K562 (cell line): ENCODE data around the gene NUDT14. TPM values are rescaled to one million over a fixed set of nuclear protein-coding genes. Genes with fewer than 3 reads are reported as not detected.

ENCODE experiments used
- ATAC-seq: fragments of 200-7000 bp; cut with Tn5 transposase; 3 replicates; pipeline ENCODE4 v1.9.1; 2020; ENCODE audit warnings: moderate library complexity
- BruUV-seq: library from RNA; stranded (reverse); fragments of 400-500 nt; replicated peaks from 2 replicates; lab custom pipeline; 2021; lab: Mats Ljungman, UMichigan
- CTCF ChIA-PET: fragments of 300-600 bp; formaldehyde crosslinking; extraction: SDS; loops from one replicate; lab custom pipeline; 2021; ENCODE audit warnings: low intra/inter-chr PET ratio; lab: Yijun Ruan, JAX
- POLR2A ChIA-PET: fragments of 300-600, 350-650 bp; sonication (Branson Sonifier 250); formaldehyde crosslinking; extraction: SDS; loops from one replicate; lab custom pipeline; 2021; ENCODE audit warnings: antibody characterized with exemption, inconsistent platforms; lab: Yijun Ruan, JAX
- DNase-seq, 4 experiments: peaks; one replicate each; pipeline versions ENCODE4 v3.0.0 to v3.0.0-alpha.2; 2011 to 2018; ENCODE audit warnings: low spot score in 3 of 4, mixed read lengths in 3 of 4; ENCODE audit errors: extremely low read depth in 1 of 4
- FAIRE-seq: peaks from 2 replicates; lab custom pipeline; 2011; peaks lifted over from hg19 to GRCh38; lab: Jason Lieb, UNC
- H2AFZ ChIP-seq: 2 replicates; pipeline ENCODE4 v1.6.0; 2011; ENCODE audit warnings: low read depth, low read length, control low read depth, inconsistent platforms
- H3K27ac ChIP-seq: fragments of 200-600 bp; 3 replicates; pipeline ENCODE4 v1.8.0; 2011; ENCODE audit warnings: low read depth, mild to moderate bottlenecking, control low read depth, inconsistent platforms, low read length, moderate library complexity, mixed read lengths; ENCODE audit errors: extremely low read depth
- H3K27me3 ChIP-seq, 2 experiments: fragments of 300-600 bp in 1 of 2; 2 replicates in 1 of 2; 3 replicates in 1 of 2; pipeline versions ENCODE4 v1.6.0 to v1.8.0; 2011; ENCODE audit warnings: inconsistent platforms in 2 of 2, low read length in 2 of 2, mild to moderate bottlenecking in 1 of 2, mixed read lengths in 1 of 2, moderate library complexity in 1 of 2; ENCODE audit not compliant: control insufficient read depth in 2 of 2, insufficient read depth in 2 of 2
- H3K36me3 ChIP-seq: fragments of 300-600 bp; 3 replicates; pipeline ENCODE4 v1.8.0; 2011; ENCODE audit warnings: mild to moderate bottlenecking, low read length, inconsistent platforms; ENCODE audit not compliant: control insufficient read depth, insufficient read depth
- H3K4me1 ChIP-seq, 2 experiments: fragments of 200-600 bp in 1 of 2; replicated peaks in 1 of 2; 2 replicates in 1 of 2; 3 replicates in 1 of 2; pipeline versions ENCODE4 v1.5.1 to v1.8.0; 2011; ENCODE audit warnings: inconsistent platforms in 2 of 2, low read length in 2 of 2, mild to moderate bottlenecking in 1 of 2, mixed read lengths in 1 of 2, moderate library complexity in 1 of 2; ENCODE audit not compliant: control insufficient read depth in 2 of 2, insufficient read depth in 2 of 2
- H3K4me2 ChIP-seq: 2 replicates; pipeline ENCODE4 v1.6.1; 2011; ENCODE audit warnings: low read length, control low read depth, inconsistent platforms, mixed read lengths; ENCODE audit not compliant: insufficient read depth
- H3K4me3 ChIP-seq: fragments of 200-600 bp; sonication (generic), shearing (Covaris generic); 2 replicates; pipeline ENCODE4 v1.5.1; 2016; ENCODE audit warnings: control low read depth, inconsistent platforms
- H3K79me2 ChIP-seq: fragments of 200-600 bp; 3 replicates; pipeline ENCODE4 v1.8.0; 2011; ENCODE audit warnings: low read length, inconsistent platforms; ENCODE audit not compliant: control insufficient read depth, insufficient read depth
- H3K9ac ChIP-seq, 2 experiments: 2 replicates each; pipeline versions ENCODE4 v1.6.0 to v1.6.1; 2011; ENCODE audit warnings: low read depth in 2 of 2, low read length in 2 of 2, control low read depth in 1 of 2, inconsistent platforms in 1 of 2, mild to moderate bottlenecking in 1 of 2, mixed read lengths in 1 of 2; ENCODE audit not compliant: insufficient read depth in 1 of 2
- H3K9me1 ChIP-seq: one replicate; pipeline ENCODE4 v1.6.0; 2011; ENCODE audit warnings: inconsistent platforms, mild to moderate bottlenecking, low read length, moderate library complexity; ENCODE audit not compliant: control insufficient read depth, insufficient read depth
- H3K9me3 ChIP-seq: replicated peaks from 2 replicates; pipeline ENCODE4 v1.5.1; 2011; ENCODE audit warnings: low read depth, low read length, inconsistent platforms; ENCODE audit not compliant: control insufficient read depth, insufficient read depth
- H4K20me1 ChIP-seq: replicated peaks from 2 replicates; pipeline ENCODE4 v1.6.1; 2011; ENCODE audit warnings: low read length, inconsistent platforms, mixed read lengths; ENCODE audit not compliant: control insufficient read depth, insufficient read depth
- ELF4 ChIP-seq: fragments of 450-650 bp; formaldehyde crosslinking; IDR thresholded peaks from 2 replicates; pipeline ENCODE4 v1.4.0; 2022; ENCODE audit warnings: missing genetic modification characterization
- KDM2B ChIP-seq: fragments of 250-450 bp; sonication (Bioruptor Pico); IDR thresholded peaks from 2 replicates; pipeline ENCODE4 v1.8.0; 2021; ENCODE audit warnings: mild to moderate bottlenecking, moderate library complexity
- RBM14 ChIP-seq: fragments of 200-400 bp; formaldehyde crosslinking; IDR thresholded peaks from 2 replicates; pipeline ENCODE4 v1.6.1; 2018; ENCODE audit warnings: low read depth, mild to moderate bottlenecking, low read length, moderate library complexity, borderline replicate concordance; ENCODE audit not compliant: insufficient read depth
- WGBS: fragments of 100-300 bp; shearing (Covaris generic); methylation state at CpG from one replicate; pipeline ENCODE4 v1.1.6; 2016; ENCODE audit warnings: low coverage, mixed read lengths; ENCODE audit not compliant: insufficient coverage; ENCODE audit errors: missing lambda C conversion rate; 5-methylcytosine and 5-hydroxymethylcytosine counted together
- in situ Hi-C: fragments of 300-500 bp; cut with MboI; formaldehyde crosslinking; loops from 4 replicates; pipeline ENCODE4 v1.15.0; 2018; ENCODE audit warnings: inconsistent platforms, mixed read lengths
- intact Hi-C: fragments of 100-400 bp; cut with micrococcal nuclease; formaldehyde crosslinking; loops from 2 replicates; pipeline ENCODE4 v1.14.2; 2022
- polyA plus RNA-seq, 8 experiments: library from polyadenylated mRNA; depleted of rRNA in 4 of 8; stranded (reverse) in 5 of 8; unstranded in 3 of 8; fragments of >200 nt; fragmentation: Nextera tagmentation in 2 of 8; fragmentation: Illumina TruSeq in 1 of 8; extraction: Ambion mirVana in 2 of 8; extraction: Trizol in 1 of 8; gene quantifications; 2 replicates each; pipeline versions ENCODE4 v1.2.1 to v1.2.3, GENCODE V29; 2011 to 2014; ENCODE audit warnings: inconsistent platforms in 1 of 8, missing spikeins in 1 of 8
- total RNA-seq, 7 experiments: library from RNA; depleted of rRNA in 6 of 7; stranded (reverse); fragments of >200 nt in 6 of 7; fragmentation: Illumina TruSeq in 2 of 7; extraction: Trizol in 2 of 7; gene quantifications; 2 replicates each; pipeline versions ENCODE4 v1.2.1 to v1.2.3, GENCODE V29; 2011 to 2021; ENCODE audit warnings: low replicate concordance in 1 of 7
- TF ChIP-seq, protein P1 (sequence below): IDR thresholded peaks from 2 replicates; pipeline ENCODE4 v1.6.1; 2011; ENCODE audit warnings: borderline replicate concordance, low read depth, mild to moderate bottlenecking, moderate library complexity, low read length; ENCODE audit not compliant: insufficient read depth, poor library complexity, severe bottlenecking

Gene NUDT14
- total and polyA plus RNA-seq, 9 of the 15 experiments (the other 6 are each of a cell fraction or from before 2014, with no cell fraction given): 0.14 to 16.3 (median 8.2) TPM

DNA sequence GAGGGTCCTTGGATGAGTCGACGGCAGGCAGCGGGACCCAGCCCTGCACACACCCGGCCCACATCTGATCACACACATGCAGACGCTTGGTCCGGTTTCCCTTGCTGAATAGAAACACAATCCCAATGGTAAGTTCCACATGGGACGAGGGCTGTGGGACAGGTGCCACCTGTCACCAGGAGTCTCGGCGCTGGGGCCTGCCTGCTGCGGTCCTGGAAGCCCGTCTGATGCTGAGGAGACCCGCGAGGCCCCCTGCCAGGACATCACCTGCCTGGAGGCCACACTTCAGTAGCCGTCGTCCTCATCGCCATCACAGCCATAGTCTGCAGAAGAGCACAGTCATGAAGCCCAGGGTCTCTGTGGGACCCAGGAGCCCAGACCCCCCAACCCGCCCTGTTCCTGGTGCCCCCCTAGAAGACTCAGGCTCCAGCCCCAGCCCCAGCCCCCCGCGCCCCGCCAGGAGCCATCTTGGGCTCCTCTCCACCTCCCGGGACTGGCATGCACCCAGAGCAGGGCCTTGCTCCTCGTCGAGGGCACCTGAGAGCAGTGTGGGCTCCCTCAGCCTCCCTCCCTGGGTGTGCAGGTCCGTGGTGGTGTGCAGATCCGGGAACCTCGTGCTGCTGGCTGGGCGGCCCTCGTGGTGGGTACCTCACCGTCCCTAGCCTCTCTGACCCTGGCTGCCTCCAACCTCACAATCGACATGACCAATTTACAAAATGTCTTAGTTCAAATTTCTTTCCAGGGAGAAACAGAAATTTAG lies 29.3 kb upstream of the NUDT14 start:
- Histone ChIP-seq H3K27ac (no peak overlapping the region), H3K4me3 (no peak overlapping the region), H3K9ac (no peak overlapping the region), H3K9me3 (no peaks in the 10 kb centered on the region), H3K4me1 (peaks cover 0 to 36% of the 10 kb centered on the region in 2 experiments; a peak in 2 of 5 replicates), H3K27me3 (no peaks in the 10 kb centered on the region), H2AFZ (no peak overlapping the region), H3K4me2 (no peak overlapping the region), H4K20me1 (no peaks in the 10 kb centered on the region; the same call in 1 of the 2 replicates), H3K9me1 (no peaks in the 10 kb centered on the region), H3K79me2 (no peaks in the 10 kb centered on the region), H3K36me3 (peaks cover 5% of the 10 kb centered on the region; the same call in 1 of the 3 replicates)
- POLR2A ChIA-PET: no interaction called here
- in situ Hi-C loops (loop anchor here (5.0 kb wide), 1 partner anchor 132 kb away; no protein-coding TSS in a partner anchor), intact Hi-C loops (no loop called here)
- FAIRE-seq (no peak), DNase-seq (no peak), ATAC-seq (no peak)
- BruUV-seq: no TSS peak
- WGBS: 79% methylated on average over 14 of the region's 30 CpGs
- CTCF ChIA-PET: no interaction called here
- TF ChIP-seq RBM14 (no peak), ELF4 (no peak), KDM2B (CRISPR knock-in tag) (no peak)
- TF ChIP-seq, protein P1, sequence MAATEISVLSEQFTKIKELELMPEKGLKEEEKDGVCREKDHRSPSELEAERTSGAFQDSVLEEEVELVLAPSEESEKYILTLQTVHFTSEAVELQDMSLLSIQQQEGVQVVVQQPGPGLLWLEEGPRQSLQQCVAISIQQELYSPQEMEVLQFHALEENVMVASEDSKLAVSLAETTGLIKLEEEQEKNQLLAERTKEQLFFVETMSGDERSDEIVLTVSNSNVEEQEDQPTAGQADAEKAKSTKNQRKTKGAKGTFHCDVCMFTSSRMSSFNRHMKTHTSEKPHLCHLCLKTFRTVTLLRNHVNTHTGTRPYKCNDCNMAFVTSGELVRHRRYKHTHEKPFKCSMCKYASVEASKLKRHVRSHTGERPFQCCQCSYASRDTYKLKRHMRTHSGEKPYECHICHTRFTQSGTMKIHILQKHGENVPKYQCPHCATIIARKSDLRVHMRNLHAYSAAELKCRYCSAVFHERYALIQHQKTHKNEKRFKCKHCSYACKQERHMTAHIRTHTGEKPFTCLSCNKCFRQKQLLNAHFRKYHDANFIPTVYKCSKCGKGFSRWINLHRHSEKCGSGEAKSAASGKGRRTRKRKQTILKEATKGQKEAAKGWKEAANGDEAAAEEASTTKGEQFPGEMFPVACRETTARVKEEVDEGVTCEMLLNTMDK: no peak
